Calu3 (cell line): ENCODE measurements around the gene EPG5. TPM values are rescaled to one million over a fixed set of nuclear protein-coding genes. Genes with fewer than 3 reads are reported as not detected.
"Not testable (repeated sequence)": the region's sequence is repeated elsewhere in the genome, so short reads cannot be mapped to it uniquely, and the experiment has no call there.

Experiments used
- BruUV-seq: library from RNA; stranded (reverse); fragments of 400-500 nt; replicated peaks from 2 replicates; lab custom pipeline; 2021; lab: Mats Ljungman, UMichigan
- CTCF ChIA-PET: fragments of 300-600 bp; sonication (Branson Sonifier 250); formaldehyde crosslinking; loops from one replicate; lab custom pipeline; 2022; ENCODE audit warnings: antibody characterized with exemption; lab: Charles Lee
- DNase-seq: peaks from one replicate; pipeline ENCODE4 v3.0.0; 2022
- H3K27ac Mint-ChIP-seq: one replicate; pipeline ENCODE4 v1.8.0; 2022; ENCODE audit warnings: mixed read lengths; ENCODE audit not compliant: unreplicated experiment
- H3K27me3 Mint-ChIP-seq: one replicate; pipeline ENCODE4 v1.8.0; 2022; ENCODE audit warnings: mixed read lengths; ENCODE audit not compliant: unreplicated experiment
- H3K36me3 Mint-ChIP-seq: one replicate; pipeline ENCODE4 v1.8.0; 2022; ENCODE audit warnings: mild to moderate bottlenecking, moderate library complexity, mixed read lengths; ENCODE audit not compliant: insufficient read depth, unreplicated experiment
- H3K4me1 Mint-ChIP-seq: one replicate; pipeline ENCODE4 v1.8.0; 2022; ENCODE audit warnings: mild to moderate bottlenecking, low read depth, mixed read lengths; ENCODE audit not compliant: unreplicated experiment
- H3K4me3 Mint-ChIP-seq: one replicate; pipeline ENCODE4 v1.8.0; 2022; ENCODE audit warnings: mild to moderate bottlenecking, low read depth, moderate library complexity, mixed read lengths; ENCODE audit not compliant: unreplicated experiment
- H3K9me3 Mint-ChIP-seq: one replicate; pipeline ENCODE4 v1.8.0; 2022; ENCODE audit warnings: low read depth, mixed read lengths; ENCODE audit not compliant: unreplicated experiment
- intact Hi-C: fragments of 100-400 bp; cut with micrococcal nuclease; formaldehyde crosslinking; loops from one replicate; pipeline ENCODE4 v1.10.0; 2022; ENCODE audit not compliant: unreplicated experiment
- total RNA-seq: library from RNA; stranded (reverse); gene quantifications from 2 replicates; pipeline ENCODE4 v1.2.3, GENCODE V29; 2022
- TF ChIP-seq, protein P1 (sequence below): fragments of 200-600 bp; IDR thresholded peaks from one replicate; pipeline ENCODE4 v1.8.0; 2022; ENCODE audit warnings: antibody characterized with exemption; ENCODE audit not compliant: unreplicated experiment

Gene EPG5
- total RNA-seq, 1 experiment from 2014 or later = 25.6 TPM

DNA sequence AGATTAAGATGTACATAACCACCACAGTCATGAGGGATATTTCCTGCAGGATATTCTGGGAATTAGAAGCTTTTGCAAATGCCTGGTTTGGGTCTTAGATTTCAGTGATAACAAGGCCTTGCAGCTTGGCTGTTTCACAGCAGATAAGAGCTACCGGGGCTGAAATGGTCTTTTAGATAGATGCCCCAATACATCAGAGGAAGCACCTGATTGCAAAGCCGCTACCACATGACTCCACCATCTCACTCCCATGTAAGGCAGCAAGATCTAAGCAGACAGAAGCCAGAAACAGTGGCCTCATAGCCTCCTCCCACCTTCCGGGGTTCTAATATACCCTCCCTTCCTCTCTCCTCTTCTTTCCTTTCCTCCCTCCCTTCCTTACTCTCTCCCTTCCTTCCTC is 31.1 kb upstream of the EPG5 start:
- Mint-ChIP-seq H3K27me3 (no peaks in the 10 kb centered on the region), H3K27ac (no peak overlapping the region), H3K9me3 (peaks cover 2% of the 10 kb centered on the region), H3K36me3 (peaks cover 6% of the 10 kb centered on the region), H3K4me1 (peaks cover 20% of the 10 kb centered on the region), H3K4me3 (no peak overlapping the region)
- BruUV-seq = no TSS peak
- TF ChIP-seq, protein P1, sequence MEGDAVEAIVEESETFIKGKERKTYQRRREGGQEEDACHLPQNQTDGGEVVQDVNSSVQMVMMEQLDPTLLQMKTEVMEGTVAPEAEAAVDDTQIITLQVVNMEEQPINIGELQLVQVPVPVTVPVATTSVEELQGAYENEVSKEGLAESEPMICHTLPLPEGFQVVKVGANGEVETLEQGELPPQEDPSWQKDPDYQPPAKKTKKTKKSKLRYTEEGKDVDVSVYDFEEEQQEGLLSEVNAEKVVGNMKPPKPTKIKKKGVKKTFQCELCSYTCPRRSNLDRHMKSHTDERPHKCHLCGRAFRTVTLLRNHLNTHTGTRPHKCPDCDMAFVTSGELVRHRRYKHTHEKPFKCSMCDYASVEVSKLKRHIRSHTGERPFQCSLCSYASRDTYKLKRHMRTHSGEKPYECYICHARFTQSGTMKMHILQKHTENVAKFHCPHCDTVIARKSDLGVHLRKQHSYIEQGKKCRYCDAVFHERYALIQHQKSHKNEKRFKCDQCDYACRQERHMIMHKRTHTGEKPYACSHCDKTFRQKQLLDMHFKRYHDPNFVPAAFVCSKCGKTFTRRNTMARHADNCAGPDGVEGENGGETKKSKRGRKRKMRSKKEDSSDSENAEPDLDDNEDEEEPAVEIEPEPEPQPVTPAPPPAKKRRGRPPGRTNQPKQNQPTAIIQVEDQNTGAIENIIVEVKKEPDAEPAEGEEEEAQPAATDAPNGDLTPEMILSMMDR = no peak
- intact Hi-C loops = no loop called here
- DNase-seq = no peak
- CTCF ChIA-PET = no interaction called here

DNA sequence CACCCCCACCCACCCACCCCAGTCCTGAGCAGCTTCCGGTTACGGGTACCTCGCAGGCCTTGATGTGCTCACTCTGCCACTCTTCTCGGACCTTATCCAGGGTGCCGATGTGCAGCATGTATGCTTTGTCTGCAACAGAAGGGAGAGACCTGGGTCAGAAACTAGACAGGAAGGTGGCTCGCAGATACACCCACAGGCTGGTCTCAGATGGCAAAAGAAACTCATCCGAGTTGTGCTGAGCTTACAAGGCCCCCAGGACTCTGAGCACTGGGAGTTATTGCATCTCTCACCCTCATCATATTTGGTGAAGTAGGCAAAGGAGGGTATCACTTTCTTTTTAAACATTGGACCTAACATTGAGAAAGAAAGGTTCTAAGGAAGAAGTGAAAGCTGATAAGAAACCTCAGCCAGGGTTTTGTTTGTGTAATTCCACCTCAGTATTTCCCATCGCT is 30.6 kb upstream of the EPG5 start:
- Mint-ChIP-seq H3K4me1 (peaks cover 22% of the 10 kb centered on the region), H3K36me3 (peaks cover 8% of the 10 kb centered on the region), H3K27me3 (no peaks in the 10 kb centered on the region), H3K4me3 (no peak overlapping the region), H3K27ac (no peak overlapping the region), H3K9me3 (peaks cover 2% of the 10 kb centered on the region)
- TF ChIP-seq, protein P1 = no peak
- no TSS peak for BruUV-seq
- DNase-seq = no peak
- CTCF ChIA-PET = no interaction called here
- intact Hi-C loops = no loop called here

DNA sequence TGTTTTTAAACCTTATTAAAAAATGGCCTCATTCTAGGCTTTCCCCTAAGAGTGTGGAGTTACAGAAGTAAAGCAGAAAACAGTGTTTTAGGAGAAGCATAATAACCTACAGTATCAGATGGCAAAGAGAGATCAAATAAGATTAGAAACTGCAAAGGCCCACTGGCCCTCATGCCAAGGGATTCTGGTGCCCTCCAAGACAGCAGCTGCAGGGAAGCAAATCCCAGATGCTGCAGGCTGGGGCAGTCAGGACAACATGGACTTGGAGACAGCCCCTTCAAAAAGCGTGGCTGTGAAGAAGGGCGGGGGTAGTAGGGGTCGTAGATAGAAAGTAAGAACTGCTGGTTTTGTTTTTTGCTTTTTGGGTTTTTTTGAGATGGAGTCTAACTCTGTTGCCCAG is 28.3 kb upstream of the EPG5 start:
- TF ChIP-seq, protein P1 = no peak
- CTCF ChIA-PET = interaction anchor here (1.9 kb wide), 1 partner anchor 78 kb away, joined by 5 read pairs; no protein-coding TSS in a partner anchor
- BruUV-seq = no TSS peak
- DNase-seq = no peak
- no peak overlapping the region for H3K27ac Mint-ChIP-seq
- H3K4me1 Mint-ChIP-seq = peaks cover 22% of the 10 kb centered on the region
- H3K36me3 Mint-ChIP-seq = peaks cover 8% of the 10 kb centered on the region
- H3K27me3 Mint-ChIP-seq = no peaks in the 10 kb centered on the region
- H3K9me3 Mint-ChIP-seq = no peaks in the 10 kb centered on the region
- intact Hi-C loops = no loop called here
- H3K4me3 Mint-ChIP-seq = no peak overlapping the region

DNA sequence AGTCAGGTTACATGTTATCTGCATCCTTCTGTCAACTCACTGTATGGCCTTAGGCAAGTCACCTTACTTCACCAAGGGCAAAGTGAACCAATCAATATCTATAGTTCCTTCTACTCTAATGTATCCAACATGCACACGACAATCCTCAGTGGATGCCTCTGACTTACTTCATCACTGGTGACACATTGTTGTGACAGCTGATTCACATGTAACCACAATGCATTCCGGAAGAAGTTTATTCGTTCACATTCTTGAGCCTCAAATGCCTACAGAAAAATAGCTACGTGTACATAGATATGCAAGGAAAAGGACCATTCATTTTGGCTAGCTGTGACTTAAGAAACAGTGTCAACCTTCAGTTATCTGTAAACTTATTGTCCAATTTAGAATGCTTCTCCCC is 26.3 kb upstream of the EPG5 start:
- Mint-ChIP-seq H3K4me3 (no peak overlapping the region), H3K36me3 (peaks cover 8% of the 10 kb centered on the region), H3K4me1 (peaks cover 22% of the 10 kb centered on the region), H3K9me3 (no peaks in the 10 kb centered on the region), H3K27me3 (no peaks in the 10 kb centered on the region), H3K27ac (peak overlapping the region; percentile 55)
- DNase-seq = peak; percentile 23
- no TSS peak for BruUV-seq
- TF ChIP-seq, protein P1 = no peak
- intact Hi-C loops = loop anchor here (5.0 kb wide), 1 partner anchor 79 kb away; the partner anchor contains the start of gene PSTPIP2
- CTCF ChIA-PET = no interaction called here

DNA sequence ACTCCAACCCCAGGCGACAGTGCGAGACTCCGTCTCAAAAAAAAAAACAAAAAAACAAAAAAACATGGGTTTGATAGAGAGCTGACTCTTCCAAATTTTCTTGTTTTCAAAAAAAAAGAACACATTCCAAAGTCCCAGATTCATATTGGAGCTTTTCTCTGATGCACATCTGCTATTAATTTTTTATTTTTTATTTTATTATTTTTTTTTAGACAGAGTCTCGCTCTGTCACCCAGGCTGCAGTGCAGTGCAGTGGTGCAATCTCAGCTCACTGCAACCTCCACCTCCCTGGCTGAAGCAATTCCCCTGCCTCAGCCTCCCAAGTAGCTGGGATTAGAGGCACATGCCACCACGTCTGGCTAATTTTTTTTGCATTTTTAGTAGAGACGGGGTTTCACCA is 25.4 kb upstream of the EPG5 start:
- H3K27ac Mint-ChIP-seq, DNase-seq, H3K4me3 Mint-ChIP-seq, H3K27me3 Mint-ChIP-seq, BruUV-seq, H3K9me3 Mint-ChIP-seq, H3K36me3 Mint-ChIP-seq: not testable (repeated sequence)
- H3K4me1 Mint-ChIP-seq = peaks cover 22% of the 10 kb centered on the region
- intact Hi-C loops = loop anchor here (5.0 kb wide), 1 partner anchor 80 kb away; the partner anchor contains the start of gene PSTPIP2
- CTCF ChIA-PET = interaction anchor here (0.7 kb wide), 1 partner anchor 50 kb away, joined by 3 read pairs; no protein-coding TSS in a partner anchor
